ENCODE results near the gene TSPAN9. TPM values are rescaled to one million over a fixed set of nuclear protein-coding genes. Genes with fewer than 3 reads are reported as not detected.

The TSPAN9 gene
- total and polyA plus RNA-seq, 9 of the 15 experiments (the other 6 are each of a cell fraction or from before 2014, with no cell fraction given): 0.23 to 2.1 (median 0.60) TPM; not detected in 2

- TF ChIP-seq CTCFL (IDR thresholded peaks at IDR 0.05; ENCODE audit: borderline replicate concordance, insufficient read depth, low read depth, low read length, poor library complexity, severe bottlenecking) (peak; percentile 40), RBFOX2 (IDR thresholded peaks at IDR 0.05; ENCODE audit: low read depth, low read length) (no peak), USF1 (CRISPR knock-in tag; IDR thresholded peaks at IDR 0.05) (no peak), THAP7 (CRISPR knock-in tag; IDR thresholded peaks at IDR 0.05) (no peak), NR0B1 (IDR thresholded peaks at IDR 0.05; ENCODE audit: partially characterized antibody) (no peak), MLX (CRISPR knock-in tag; conservative IDR thresholded peaks at IDR 0.05) (no peak), SRSF7 (optimal IDR thresholded peaks at IDR 0.05; ENCODE audit: low read depth, low read length) (no peak), VEZF1 (CRISPR knock-in tag; IDR thresholded peaks at IDR 0.05) (peak; percentile 77), REST (IDR thresholded peaks at IDR 0.05; ENCODE audit: borderline replicate concordance) (0 out of 2 replicates have a peak, but pooled peaks have one; percentile 9), REST (CRISPR knock-in tag; IDR thresholded peaks at IDR 0.05; ENCODE audit: low read depth) (no peak)
Measured at GRCh38 chr12:3041558-3042164, 35.5 kb upstream of the TSPAN9 start (continued).

Measured in K562 (cell line).